ENCODE data around the gene DHRS11. TPM values are rescaled to one million over a fixed set of nuclear protein-coding genes. Genes with fewer than 3 reads are reported as not detected.

Gene DHRS11
- total and polyA plus RNA-seq, 12 donors, result 5.9 to 28.1 (median 12.9) TPM

- WGBS, 4 donors, result 4 to 6% (median 5%) methylated on average over 7 of the region's 7 CpGs
- H3K9me3 ChIP-seq (replicated peaks in 1 of 3), result no peaks in the 10 kb centered on the region
- TF ChIP-seq CTCF (IDR thresholded peaks at IDR 0.05) (no peak), POLR2A (IDR thresholded peaks at IDR 0.05) (no peak)
- H3K27me3 ChIP-seq, result no peaks in the 10 kb centered on the region
- H3K27ac ChIP-seq, result peak overlapping the region; percentile 75 to 99 (median 99)
- H3K4me3 ChIP-seq, result peak overlapping the region in 3 of 4 donors; percentile 20 to 93 (median 92)
- intact Hi-C loops (cut with DNase I), result no loop called here
- DNase-seq, result no peak
- no peaks in the 10 kb centered on the region for H3K36me3 ChIP-seq (replicated peaks in 1 of 2)
- H3K4me1 ChIP-seq (replicated peaks in 1 of 2), result peaks cover 38 to 51% of the 10 kb centered on the region in 2 donors
These were observed 45.1 kb upstream of the DHRS11 start for GRCh38 chr17:36546418-36547093.

GRCh38 chr17:36547776-36548175 lies 43.9 kb upstream of the DHRS11 start:
- H3K27ac ChIP-seq, result peak overlapping the region in 3 of 5 donors; percentile 31 to 99 (median 50)
- no peak overlapping the region for H3K4me3 ChIP-seq
- H3K9me3 ChIP-seq (replicated peaks in 1 of 3), result no peaks in the 10 kb centered on the region
- intact Hi-C loops (cut with DNase I), result no loop called here
- H3K4me1 ChIP-seq (replicated peaks in 1 of 2), result peaks cover 40 to 58% of the 10 kb centered on the region in 2 donors
- no peak for DNase-seq
- TF ChIP-seq POLR2A (IDR thresholded peaks at IDR 0.05) (no peak), CTCF (IDR thresholded peaks at IDR 0.05) (no peak)
- no peaks in the 10 kb centered on the region for H3K27me3 ChIP-seq
- no peaks in the 10 kb centered on the region for H3K36me3 ChIP-seq (replicated peaks in 1 of 2)

DNA sequence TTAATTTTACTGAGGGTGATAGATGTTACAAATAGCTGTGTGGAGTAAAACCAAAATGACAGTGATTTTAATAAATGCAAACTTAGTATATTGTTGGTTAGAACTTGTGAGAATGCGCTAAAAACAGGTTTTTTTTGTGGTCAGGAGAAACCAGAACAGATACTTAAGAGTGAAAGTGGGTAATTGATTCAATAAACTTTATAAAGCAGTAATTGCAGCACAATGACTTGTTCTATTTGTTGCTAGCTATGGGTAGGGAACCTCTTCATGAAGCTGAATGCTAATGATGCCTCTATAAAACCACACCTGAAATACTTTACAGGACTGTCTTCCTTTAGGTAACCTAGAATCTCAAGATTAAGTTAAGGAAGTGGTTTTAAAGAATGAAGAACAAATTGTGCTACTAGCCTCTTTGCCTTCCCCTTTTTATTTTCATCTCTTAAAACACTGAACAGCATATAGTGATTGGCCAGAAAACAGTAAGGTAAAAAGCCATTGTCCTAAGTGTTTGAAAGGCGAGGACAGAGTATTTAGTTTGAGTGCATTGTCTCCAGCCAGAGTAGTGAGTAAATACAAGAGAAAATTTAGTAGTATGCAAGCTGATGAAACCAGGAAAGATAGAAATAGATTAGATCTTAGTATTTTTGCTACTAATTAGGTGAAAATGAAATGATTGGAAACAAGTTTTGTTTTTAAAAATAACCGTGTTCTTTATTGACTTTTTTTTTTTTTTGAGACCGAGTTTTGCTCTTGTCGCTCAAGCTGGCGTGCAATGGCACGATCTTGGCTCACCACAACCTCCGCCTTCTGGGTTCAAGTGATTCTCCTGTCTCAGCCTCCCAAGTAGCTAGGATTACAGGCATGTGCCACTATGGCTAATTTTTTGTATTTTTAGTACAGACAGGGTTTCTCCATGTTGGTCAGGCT lies 40.9 kb upstream of the DHRS11 start:
- peak overlapping the region in 1 of 5 donors; percentile 50 for H3K27ac ChIP-seq
- intact Hi-C loops (cut with DNase I), result no loop called here
- H3K9me3 ChIP-seq (replicated peaks in 1 of 3), result no peaks in the 10 kb centered on the region
- peaks cover 37 to 66% of the 10 kb centered on the region in 2 donors for H3K4me1 ChIP-seq (replicated peaks in 1 of 2)
- DNase-seq, result no peak
- 83 to 90% (median 87%) methylated on average over 8 of the region's 8 CpGs for WGBS, 4 donors
- no peaks in the 10 kb centered on the region for H3K36me3 ChIP-seq (replicated peaks in 1 of 2)
- TF ChIP-seq POLR2A (IDR thresholded peaks at IDR 0.05) (no peak), CTCF (IDR thresholded peaks at IDR 0.05) (no peak)
- no peaks in the 10 kb centered on the region for H3K27me3 ChIP-seq
- no peak overlapping the region for H3K4me3 ChIP-seq

GRCh38 chr17:36553459-36553858 lies 38.2 kb upstream of the DHRS11 start:
- Histone ChIP-seq H3K27ac (no peak overlapping the region), H3K4me1 (replicated peaks in 1 of 2) (peaks cover 19 to 46% of the 10 kb centered on the region in 2 donors), H3K27me3 (no peaks in the 10 kb centered on the region), H3K9me3 (replicated peaks in 1 of 3) (no peaks in the 10 kb centered on the region), H3K4me3 (no peak overlapping the region), H3K36me3 (replicated peaks in 1 of 2) (peaks cover 0 to 16% of the 10 kb centered on the region in 2 donors)
- no peak for TF ChIP-seq CTCF (IDR thresholded peaks at IDR 0.05)
- no peak for TF ChIP-seq POLR2A (IDR thresholded peaks at IDR 0.05)
- 87 to 91% (median 89%) methylated on average over 3 of the region's 3 CpGs for WGBS, 4 donors
- intact Hi-C loops (cut with DNase I), result no loop called here
- DNase-seq, result no peak
